Liver (tissue), 3 donors: Measurements from ENCODE around the gene ZMYND10.

Source experiments
- ATF3 ChIP-seq: IDR thresholded peaks from 2 replicates; pipeline ENCODE4 v1.6.1; 2016; ENCODE audit warnings: antibody characterized with exemption
- CTCF ChIP-seq: fragments of 150-350 bp; IDR thresholded peaks from 2 replicates; pipeline ENCODE4 v1.5.1; 2017; ENCODE audit warnings: improper control_type of control experiment, low read depth, low read length; ENCODE audit not compliant: missing input control
- EGR1 ChIP-seq, 2 donors: IDR thresholded peaks; 2 replicates each; pipeline ENCODE4 v1.6.1; 2016 to 2018; ENCODE audit warnings: antibody characterized with exemption in 2 of 2, low read depth in 2 of 2
- JUND ChIP-seq, 2 donors: IDR thresholded peaks; 2 replicates each; pipeline ENCODE4 v1.6.1; 2016; ENCODE audit warnings: antibody characterized with exemption in 2 of 2
- RAD21 ChIP-seq, 2 donors: IDR thresholded peaks; 2 replicates each; pipeline ENCODE4 v1.6.1; 2016; ENCODE audit warnings: antibody characterized with exemption in 2 of 2, mild to moderate bottlenecking in 2 of 2
- TAF1 ChIP-seq: conservative IDR thresholded peaks from 2 replicates; pipeline ENCODE4 v1.6.1; 2016; ENCODE audit warnings: antibody characterized with exemption, mild to moderate bottlenecking
- YY1 ChIP-seq: IDR thresholded peaks from 2 replicates; pipeline ENCODE4 v1.6.1; 2016; ENCODE audit warnings: antibody characterized with exemption, mild to moderate bottlenecking
- TF ChIP-seq, protein P1 (sequence below): IDR thresholded peaks from 2 replicates; pipeline ENCODE4 v1.6.1; 2016; ENCODE audit warnings: antibody characterized with exemption, mild to moderate bottlenecking
- donor health status: healthy.
- donor health status: healthy.

GRCh38 chr3:50383750-50384149, 38.2 kb upstream of the ZMYND10 start:
- TF ChIP-seq CTCF: no peak
- TF ChIP-seq, protein P1, sequence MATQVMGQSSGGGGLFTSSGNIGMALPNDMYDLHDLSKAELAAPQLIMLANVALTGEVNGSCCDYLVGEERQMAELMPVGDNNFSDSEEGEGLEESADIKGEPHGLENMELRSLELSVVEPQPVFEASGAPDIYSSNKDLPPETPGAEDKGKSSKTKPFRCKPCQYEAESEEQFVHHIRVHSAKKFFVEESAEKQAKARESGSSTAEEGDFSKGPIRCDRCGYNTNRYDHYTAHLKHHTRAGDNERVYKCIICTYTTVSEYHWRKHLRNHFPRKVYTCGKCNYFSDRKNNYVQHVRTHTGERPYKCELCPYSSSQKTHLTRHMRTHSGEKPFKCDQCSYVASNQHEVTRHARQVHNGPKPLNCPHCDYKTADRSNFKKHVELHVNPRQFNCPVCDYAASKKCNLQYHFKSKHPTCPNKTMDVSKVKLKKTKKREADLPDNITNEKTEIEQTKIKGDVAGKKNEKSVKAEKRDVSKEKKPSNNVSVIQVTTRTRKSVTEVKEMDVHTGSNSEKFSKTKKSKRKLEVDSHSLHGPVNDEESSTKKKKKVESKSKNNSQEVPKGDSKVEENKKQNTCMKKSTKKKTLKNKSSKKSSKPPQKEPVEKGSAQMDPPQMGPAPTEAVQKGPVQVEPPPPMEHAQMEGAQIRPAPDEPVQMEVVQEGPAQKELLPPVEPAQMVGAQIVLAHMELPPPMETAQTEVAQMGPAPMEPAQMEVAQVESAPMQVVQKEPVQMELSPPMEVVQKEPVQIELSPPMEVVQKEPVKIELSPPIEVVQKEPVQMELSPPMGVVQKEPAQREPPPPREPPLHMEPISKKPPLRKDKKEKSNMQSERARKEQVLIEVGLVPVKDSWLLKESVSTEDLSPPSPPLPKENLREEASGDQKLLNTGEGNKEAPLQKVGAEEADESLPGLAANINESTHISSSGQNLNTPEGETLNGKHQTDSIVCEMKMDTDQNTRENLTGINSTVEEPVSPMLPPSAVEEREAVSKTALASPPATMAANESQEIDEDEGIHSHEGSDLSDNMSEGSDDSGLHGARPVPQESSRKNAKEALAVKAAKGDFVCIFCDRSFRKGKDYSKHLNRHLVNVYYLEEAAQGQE: no peak
- no peak for TF ChIP-seq ATF3
- no peak for TF ChIP-seq RAD21 (IDR thresholded peaks at IDR 0.05)
- no peak for TF ChIP-seq JUND (IDR thresholded peaks at IDR 0.05)
- TF ChIP-seq TAF1: no peak
- no peak for TF ChIP-seq YY1
- TF ChIP-seq EGR1 (IDR thresholded peaks at IDR 0.05; ENCODE audit: low read depth in 2 of 2): no peak
